ENCODE data around the gene OR52E4. TPM values are rescaled to one million over a fixed set of nuclear protein-coding genes. Genes with fewer than 3 reads are reported as not detected.

OR52E4 gene
- total and polyA plus RNA-seq, 2 of the 4 experiments (the other 2 are of a cell fraction): not detected

GRCh38 chr11:5865826-5866225, 14.6 kb upstream of the OR52E4 start:
- Histone ChIP-seq H3K4ac (ENCODE audit: low read depth, low read length) (no peak overlapping the region), H4K20me1 (ENCODE audit: insufficient read depth, low read length) (no peaks in the 10 kb centered on the region), H3K56ac (ENCODE audit: extremely low read depth, insufficient read depth, low read length) (no peak overlapping the region), H4K8ac (ENCODE audit: low read depth in 2 of 2, low read length in 2 of 2) (no peak overlapping the region), H3K9me1 (ENCODE audit: insufficient read depth, low read length) (no peaks in the 10 kb centered on the region), H2AK5ac (ENCODE audit: low read depth, low read length) (no peak overlapping the region), H2BK20ac (ENCODE audit: low read depth, low read length) (no peak overlapping the region), H3K4me3 (ENCODE audit: insufficient read depth, low read depth, low read length) (no peak overlapping the region), H3K79me1 (ENCODE audit: low read depth in 1 of 2, low read length in 2 of 2) (no peaks in the 10 kb centered on the region), H2AFZ (replicated peaks; ENCODE audit: low read length, poor library complexity) (no peak overlapping the region), H3K18ac (ENCODE audit: low read depth, low read length) (no peak overlapping the region), H3K27me3 (ENCODE audit: control insufficient read depth, insufficient read depth, low read length) (no peaks in the 10 kb centered on the region), H2BK15ac (ENCODE audit: low read depth, low read length) (no peak overlapping the region), H3K27ac (ENCODE audit: insufficient read depth, low read length) (no peak overlapping the region), H3K9ac (ENCODE audit: low read depth, low read length) (no peak overlapping the region), H3K4me2 (ENCODE audit: low read depth, low read length) (no peak overlapping the region), H2BK120ac (ENCODE audit: low read depth, low read length) (no peak overlapping the region), H4K91ac (ENCODE audit: insufficient read depth, low read depth, low read length) (no peak overlapping the region), H4K5ac (ENCODE audit: low read depth, low read length) (no peak overlapping the region), H3K9me3 (ENCODE audit: control insufficient read depth, insufficient read depth, low read length) (no peaks in the 10 kb centered on the region), H3K4me1 (ENCODE audit: control insufficient read depth, insufficient read depth, low read length) (no peaks in the 10 kb centered on the region), H2BK5ac (ENCODE audit: low read depth, low read length, poor library complexity, severe bottlenecking) (no peak overlapping the region), H3K14ac (replicated peaks; ENCODE audit: low read depth, low read length) (no peak overlapping the region), H2AK9ac (replicated peaks; ENCODE audit: low read depth, low read length, poor library complexity) (no peak overlapping the region), H3K23ac (ENCODE audit: low read depth, low read length) (no peak overlapping the region), H3K36me3 (ENCODE audit: control insufficient read depth, insufficient read depth, low read length) (no peaks in the 10 kb centered on the region)
- WGBS, 2 experiments (ENCODE audit: extremely low coverage in 2 of 2, insufficient read length in 1 of 2): no CpG with 5 or more reads among the region's 2 CpGs
- ChIA-PET POLR2A (ENCODE audit: unreplicated experiment) (no interaction called here), CTCF (no interaction called here)
- dilution Hi-C loops (cut with HindIII; ENCODE audit: low sequenced_read_pairs, unreplicated experiment): no loop called here
- intact Hi-C loops (cut with micrococcal nuclease): no loop called here
- in situ Hi-C loops (cut with MboI; ENCODE audit: low sequenced_read_pairs): no loop called here
- TF ChIP-seq RFX5 (IDR thresholded peaks at IDR 0.05; ENCODE audit: low read depth, low read length) (no peak), MXI1 (IDR thresholded peaks at IDR 0.05; ENCODE audit: borderline replicate concordance, low read depth, low read length) (no peak), CTCF (conservative IDR thresholded peaks at IDR 0.05; ENCODE audit: low read depth, low read length) (no peak), SMC3 (IDR thresholded peaks at IDR 0.05; ENCODE audit: low read depth, low read length) (no peak), USF2 (IDR thresholded peaks at IDR 0.05; ENCODE audit: low read depth, low read length) (no peak), MAZ (IDR thresholded peaks at IDR 0.05; ENCODE audit: borderline replicate concordance, low read depth, low read length) (no peak), BHLHE40 (IDR thresholded peaks at IDR 0.05; ENCODE audit: low read depth, low read length) (no peak), CHD1 (IDR thresholded peaks at IDR 0.05; ENCODE audit: low read depth, low read length) (no peak), MAFK (IDR thresholded peaks at IDR 0.05; ENCODE audit: low read depth, low read length) (no peak), CEBPB (IDR thresholded peaks at IDR 0.05; ENCODE audit: low read depth, low read length) (no peak), POLR2A (IDR thresholded peaks at IDR 0.05; ENCODE audit: low read depth, low read length) (no peak), FOS (IDR thresholded peaks at IDR 0.05; ENCODE audit: low read depth, low read length) (no peak), RCOR1 (IDR thresholded peaks at IDR 0.05; ENCODE audit: insufficient replicate concordance, low read length) (no peak), ELK1 (IDR thresholded peaks at IDR 0.05; ENCODE audit: borderline replicate concordance, low read depth, low read length) (no peak), NFE2L2 (IDR thresholded peaks at IDR 0.05; ENCODE audit: low read depth, low read length) (no peak), RAD21 (IDR thresholded peaks at IDR 0.05; ENCODE audit: low read length) (no peak)
- ATAC-seq (ENCODE audit: low read depth) (no peak), DNase-seq (no peak)
- no TSS peak for BruUV-seq (replicated peaks)

Measured in IMR-90 (cell line).